Caco-2 (cell line): ENCODE measurements around the gene AFAP1L1. TPM values are rescaled to one million over a fixed set of nuclear protein-coding genes. Genes with fewer than 3 reads are reported as not detected.

Experiments used
- BruUV-seq: library from RNA; stranded (reverse); fragments of 400-500 nt; replicated peaks from 2 replicates; lab custom pipeline; 2021; lab: Mats Ljungman, UMichigan
- CTCF ChIA-PET: fragments of 300-600 bp; sonication (Branson Sonifier 250); formaldehyde crosslinking; loops from one replicate; lab custom pipeline; 2022; ENCODE audit warnings: antibody characterized with exemption; lab: Charles Lee
- POLR2A ChIA-PET: fragments of 300-600 bp; sonication (Branson Sonifier 250); formaldehyde crosslinking; loops from one replicate; lab custom pipeline; 2022; ENCODE audit warnings: antibody characterized with exemption; lab: Charles Lee
- DNase-seq, 2 experiments: peaks; one replicate each; pipeline versions ENCODE4 v3.0.0 to v3.0.0-alpha.2; 2020 to 2022
- H3K27me3 ChIP-seq: replicated peaks from 2 replicates; pipeline ENCODE4 v1.6.0; 2011; ENCODE audit warnings: low read length; ENCODE audit not compliant: control insufficient read depth, insufficient read depth
- H3K36me3 ChIP-seq: 2 replicates; pipeline ENCODE4 v1.5.1; 2011; ENCODE audit warnings: low read length; ENCODE audit not compliant: control insufficient read depth, insufficient read depth
- H3K4me1 ChIP-seq: fragments of 250-450 bp; sonication (Bioruptor Pico); 2 replicates; pipeline ENCODE4 v1.5.1; 2020; ENCODE audit warnings: mild to moderate bottlenecking
- H3K4me3 ChIP-seq: 2 replicates; pipeline ENCODE4 v1.5.1; 2011; ENCODE audit warnings: low read depth, mild to moderate bottlenecking, control low read depth, low read length
- H3K9me3 ChIP-seq: fragments of 250-450 bp; sonication (Bioruptor Pico); 2 replicates; pipeline ENCODE4 v1.5.1; 2020; ENCODE audit warnings: mild to moderate bottlenecking, moderate library complexity
- H3K27ac Mint-ChIP-seq: one replicate; pipeline ENCODE4 v1.8.0; 2022; ENCODE audit warnings: mixed read lengths; ENCODE audit not compliant: unreplicated experiment
- H3K27me3 Mint-ChIP-seq: one replicate; pipeline ENCODE4 v1.8.0; 2022; ENCODE audit warnings: mixed read lengths; ENCODE audit not compliant: insufficient read depth, unreplicated experiment
- H3K36me3 Mint-ChIP-seq: one replicate; pipeline ENCODE4 v1.8.0; 2022; ENCODE audit warnings: mild to moderate bottlenecking, mixed read lengths; ENCODE audit not compliant: insufficient read depth, unreplicated experiment
- H3K4me1 Mint-ChIP-seq: one replicate; pipeline ENCODE4 v1.8.0; 2022; ENCODE audit warnings: low read depth, mixed read lengths; ENCODE audit not compliant: unreplicated experiment
- H3K4me3 Mint-ChIP-seq: one replicate; pipeline ENCODE4 v1.8.0; 2022; ENCODE audit warnings: mild to moderate bottlenecking, moderate library complexity, mixed read lengths; ENCODE audit not compliant: unreplicated experiment
- H3K9me3 Mint-ChIP-seq: one replicate; pipeline ENCODE4 v1.8.0; 2022; ENCODE audit warnings: mixed read lengths; ENCODE audit not compliant: unreplicated experiment
- CTCF ChIP-seq, 2 experiments: fragments of 200-600 bp in 1 of 2; IDR thresholded peaks; 1 replicate in 1 of 2; 2 replicates in 1 of 2; pipeline versions ENCODE4 v1.5.1 to v1.8.0; 2011 to 2022; ENCODE audit warnings: antibody characterized with exemption in 1 of 2, control low read depth in 1 of 2, inconsistent platforms in 1 of 2, low read depth in 1 of 2, low read length in 1 of 2, mild to moderate bottlenecking in 1 of 2, moderate library complexity in 1 of 2; ENCODE audit not compliant: insufficient read depth in 1 of 2, severe bottlenecking in 1 of 2, unreplicated experiment in 1 of 2
- intact Hi-C: fragments of 100-400 bp; cut with micrococcal nuclease; formaldehyde crosslinking; loops from one replicate; pipeline ENCODE4 v1.10.0; 2022; ENCODE audit not compliant: unreplicated experiment
- total RNA-seq: library from RNA; stranded (reverse); gene quantifications from 2 replicates; pipeline ENCODE4 v1.2.3, GENCODE V29; 2022

AFAP1L1 gene
- total RNA-seq, 1 experiment from 2014 or later, result 0.45 TPM

GRCh38 chr5:149280802-149281201 is 9.1 kb downstream of the AFAP1L1 start:
- Histone ChIP-seq H3K36me3 (no peaks in the 10 kb centered on the region), H3K27me3 (no peaks in the 10 kb centered on the region), H3K4me3 (no peak overlapping the region), H3K9me3 (no peaks in the 10 kb centered on the region), H3K4me1 (peaks cover 9% of the 10 kb centered on the region; the same call in 1 of the 2 replicates)
- peaks cover 30% of the 10 kb centered on the region for H3K27me3 Mint-ChIP-seq
- H3K9me3 Mint-ChIP-seq, result no peaks in the 10 kb centered on the region
- no peak for DNase-seq
- ChIA-PET POLR2A (no interaction called here), CTCF (no interaction called here)
- no peak for TF ChIP-seq CTCF (IDR thresholded peaks at IDR 0.05; ENCODE audit: insufficient read depth in 1 of 2, low read depth in 1 of 2, low read length in 1 of 2, severe bottlenecking in 1 of 2, unreplicated experiment in 1 of 2)
- no TSS peak for BruUV-seq
- H3K27ac Mint-ChIP-seq, result no peak overlapping the region
- peaks cover 6% of the 10 kb centered on the region for H3K4me1 Mint-ChIP-seq
- no peak overlapping the region for H3K4me3 Mint-ChIP-seq
- H3K36me3 Mint-ChIP-seq, result no peaks in the 10 kb centered on the region
- intact Hi-C loops, result no loop called here

GRCh38 chr5:149282027-149282965 is 10.6 kb downstream of the AFAP1L1 start:
- Mint-ChIP-seq H3K27ac (no peak overlapping the region), H3K4me3 (no peak overlapping the region), H3K4me1 (peaks cover 6% of the 10 kb centered on the region), H3K27me3 (peaks cover 19% of the 10 kb centered on the region), H3K9me3 (no peaks in the 10 kb centered on the region), H3K36me3 (no peaks in the 10 kb centered on the region)
- H3K27me3 ChIP-seq, result no peaks in the 10 kb centered on the region
- peaks cover 9% of the 10 kb centered on the region; the same call in 1 of the 2 replicates for H3K4me1 ChIP-seq
- no peak overlapping the region for H3K4me3 ChIP-seq
- no peak for DNase-seq
- no peaks in the 10 kb centered on the region for H3K9me3 ChIP-seq
- BruUV-seq, result no TSS peak
- TF ChIP-seq CTCF (IDR thresholded peaks at IDR 0.05; ENCODE audit: insufficient read depth in 1 of 2, low read depth in 1 of 2, low read length in 1 of 2, severe bottlenecking in 1 of 2, unreplicated experiment in 1 of 2), result no peak
- ChIA-PET CTCF (no interaction called here), POLR2A (no interaction called here)
- H3K36me3 ChIP-seq, result no peaks in the 10 kb centered on the region
- intact Hi-C loops, result no loop called here

GRCh38 chr5:149282966-149283332 is 11.3 kb downstream of the AFAP1L1 start:
- ChIA-PET CTCF (no interaction called here), POLR2A (no interaction called here)
- peaks cover 15% of the 10 kb centered on the region for H3K27me3 Mint-ChIP-seq
- Histone ChIP-seq H3K27me3 (no peaks in the 10 kb centered on the region), H3K9me3 (no peaks in the 10 kb centered on the region), H3K36me3 (no peaks in the 10 kb centered on the region), H3K4me1 (peaks cover 9% of the 10 kb centered on the region; the same call in 1 of the 2 replicates), H3K4me3 (no peak overlapping the region)
- intact Hi-C loops, result no loop called here
- no peak for TF ChIP-seq CTCF (IDR thresholded peaks at IDR 0.05; ENCODE audit: insufficient read depth in 1 of 2, low read depth in 1 of 2, low read length in 1 of 2, severe bottlenecking in 1 of 2, unreplicated experiment in 1 of 2)
- H3K36me3 Mint-ChIP-seq, result no peaks in the 10 kb centered on the region
- no peak overlapping the region for H3K27ac Mint-ChIP-seq
- H3K4me3 Mint-ChIP-seq, result no peak overlapping the region
- H3K9me3 Mint-ChIP-seq, result no peaks in the 10 kb centered on the region
- peaks cover 6% of the 10 kb centered on the region for H3K4me1 Mint-ChIP-seq
- BruUV-seq, result no TSS peak
- DNase-seq, result no peak
